ENCODE data around the gene GJB1. TPM values are rescaled to one million over a fixed set of nuclear protein-coding genes. Genes with fewer than 3 reads are reported as not detected.

Gene GJB1
- total RNA-seq, 2 donors from 2014 or later = not detected

- no peak overlapping the region for H3K4me3 ChIP-seq
- no peaks in the 10 kb centered on the region for H3K4me1 ChIP-seq
- H3K9me3 ChIP-seq = no peaks in the 10 kb centered on the region
- no peaks in the 10 kb centered on the region for H3K27me3 ChIP-seq
- H3K36me3 ChIP-seq = no peaks in the 10 kb centered on the region
- DNase-seq (ENCODE audit: low spot score) = no peak
- no peak overlapping the region for H3K27ac ChIP-seq
- TF ChIP-seq, protein P1, sequence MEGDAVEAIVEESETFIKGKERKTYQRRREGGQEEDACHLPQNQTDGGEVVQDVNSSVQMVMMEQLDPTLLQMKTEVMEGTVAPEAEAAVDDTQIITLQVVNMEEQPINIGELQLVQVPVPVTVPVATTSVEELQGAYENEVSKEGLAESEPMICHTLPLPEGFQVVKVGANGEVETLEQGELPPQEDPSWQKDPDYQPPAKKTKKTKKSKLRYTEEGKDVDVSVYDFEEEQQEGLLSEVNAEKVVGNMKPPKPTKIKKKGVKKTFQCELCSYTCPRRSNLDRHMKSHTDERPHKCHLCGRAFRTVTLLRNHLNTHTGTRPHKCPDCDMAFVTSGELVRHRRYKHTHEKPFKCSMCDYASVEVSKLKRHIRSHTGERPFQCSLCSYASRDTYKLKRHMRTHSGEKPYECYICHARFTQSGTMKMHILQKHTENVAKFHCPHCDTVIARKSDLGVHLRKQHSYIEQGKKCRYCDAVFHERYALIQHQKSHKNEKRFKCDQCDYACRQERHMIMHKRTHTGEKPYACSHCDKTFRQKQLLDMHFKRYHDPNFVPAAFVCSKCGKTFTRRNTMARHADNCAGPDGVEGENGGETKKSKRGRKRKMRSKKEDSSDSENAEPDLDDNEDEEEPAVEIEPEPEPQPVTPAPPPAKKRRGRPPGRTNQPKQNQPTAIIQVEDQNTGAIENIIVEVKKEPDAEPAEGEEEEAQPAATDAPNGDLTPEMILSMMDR (IDR thresholded peaks at IDR 0.05) = no peak
Observed at GRCh38 chrX:71227370-71228062, 4.5 kb downstream of the GJB1 start.

GRCh38 chrX:71228063-71228642 lies 5.1 kb downstream of the GJB1 start:
- DNase-seq (ENCODE audit: low spot score) = no peak
- TF ChIP-seq, protein P1 (IDR thresholded peaks at IDR 0.05) = no peak
- Histone ChIP-seq H3K27me3 (no peaks in the 10 kb centered on the region), H3K27ac (no peak overlapping the region), H3K9me3 (no peaks in the 10 kb centered on the region), H3K4me1 (no peaks in the 10 kb centered on the region), H3K4me3 (no peak overlapping the region), H3K36me3 (no peaks in the 10 kb centered on the region)

- Histone ChIP-seq H3K4me3 (no peak overlapping the region), H3K4me1 (no peaks in the 10 kb centered on the region), H3K27ac (no peak overlapping the region), H3K27me3 (no peaks in the 10 kb centered on the region), H3K9me3 (no peaks in the 10 kb centered on the region), H3K36me3 (no peaks in the 10 kb centered on the region)
- TF ChIP-seq, protein P1 (IDR thresholded peaks at IDR 0.05) = no peak
- no peak for DNase-seq (ENCODE audit: low spot score)
Observed at GRCh38 chrX:71235482-71235881, 12.5 kb downstream of the GJB1 start.

- TF ChIP-seq, protein P1 (IDR thresholded peaks at IDR 0.05) = no peak
- H3K27me3 ChIP-seq = no peaks in the 10 kb centered on the region
- H3K4me1 ChIP-seq = no peaks in the 10 kb centered on the region
- H3K27ac ChIP-seq = no peak overlapping the region
- H3K4me3 ChIP-seq = no peak overlapping the region
- no peaks in the 10 kb centered on the region for H3K9me3 ChIP-seq
- H3K36me3 ChIP-seq = peaks cover 7% of the 10 kb centered on the region
- no peak for DNase-seq (ENCODE audit: low spot score)
Observed at GRCh38 chrX:71236836-71237235, 13.8 kb downstream of the GJB1 start.

DNA sequence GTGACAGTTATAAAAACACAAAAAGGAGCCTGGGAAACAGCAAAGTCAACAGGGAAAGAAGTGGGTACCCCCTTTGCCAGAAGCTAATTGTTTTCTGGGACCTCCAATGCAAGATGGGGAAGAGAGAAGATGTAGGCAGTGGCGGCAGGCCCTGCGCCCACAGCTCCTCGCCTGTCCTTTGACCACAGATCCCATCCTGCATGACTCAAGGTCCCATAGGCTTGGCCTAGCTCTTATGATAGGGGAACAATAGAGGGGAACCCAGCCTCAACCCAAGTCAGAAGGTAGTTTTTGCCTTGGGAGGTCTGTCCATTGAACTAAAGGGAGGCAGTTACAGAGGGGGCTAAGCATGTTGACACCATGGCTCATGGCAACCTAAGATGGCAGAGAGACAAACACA lies 16.8 kb downstream of the GJB1 start:
- TF ChIP-seq, protein P1 (IDR thresholded peaks at IDR 0.05) = no peak
- Histone ChIP-seq H3K9me3 (no peaks in the 10 kb centered on the region), H3K27me3 (no peaks in the 10 kb centered on the region), H3K27ac (no peak overlapping the region), H3K4me3 (no peak overlapping the region), H3K4me1 (no peaks in the 10 kb centered on the region), H3K36me3 (peaks cover 13% of the 10 kb centered on the region)
- DNase-seq (ENCODE audit: low spot score) = no peak
